HG03432 (cell line): ENCODE results near the gene ACYP2.

Source experiments
- ATAC-seq: cut with Tn5 transposase; IDR thresholded peaks from one replicate; pipeline ENCODE4 v1.9.1; 2021; ENCODE audit warnings: mild to moderate bottlenecking, moderate library complexity; ENCODE audit not compliant: unreplicated experiment

Gene ACYP2

DNA sequence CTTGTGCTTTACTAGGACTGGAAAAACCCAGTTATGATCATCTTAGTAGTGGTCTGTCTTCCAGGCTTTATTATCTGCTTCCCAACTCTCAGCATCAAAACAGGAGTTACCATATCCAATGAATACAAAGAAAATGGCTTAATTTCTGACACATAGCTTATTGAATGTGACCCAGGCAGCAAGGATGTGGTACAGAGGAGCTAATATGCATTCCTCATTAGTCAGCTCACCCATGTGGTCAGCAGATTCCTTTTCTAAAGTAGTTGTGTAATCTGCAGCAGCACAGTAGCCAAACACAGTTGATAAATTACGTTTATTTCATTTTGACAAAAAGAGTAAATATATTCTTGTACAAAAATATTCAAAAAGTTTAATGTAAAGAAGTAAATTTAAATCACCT is 97.0 kb downstream of the ACYP2 start:
- no peak for ATAC-seq

DNA sequence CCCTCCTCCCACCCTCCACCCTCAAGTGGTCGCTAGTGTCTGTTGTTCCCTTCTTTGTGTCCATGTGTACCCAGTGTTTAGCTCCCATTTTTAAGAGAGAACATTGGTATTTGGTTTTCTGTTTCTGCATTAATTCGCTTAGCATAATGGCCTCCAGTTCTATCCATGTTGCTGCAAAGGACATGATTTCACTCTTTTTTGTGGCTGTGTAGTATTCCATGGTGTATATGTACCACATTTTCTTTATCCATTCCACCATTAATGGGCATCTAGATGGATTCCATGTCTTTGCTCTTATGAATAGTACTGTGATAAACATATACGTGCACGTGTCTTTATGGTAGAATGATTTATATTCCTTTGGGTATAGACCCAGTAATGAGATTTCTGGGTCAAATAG is 97.7 kb downstream of the ACYP2 start:
- ATAC-seq, result no peak

DNA sequence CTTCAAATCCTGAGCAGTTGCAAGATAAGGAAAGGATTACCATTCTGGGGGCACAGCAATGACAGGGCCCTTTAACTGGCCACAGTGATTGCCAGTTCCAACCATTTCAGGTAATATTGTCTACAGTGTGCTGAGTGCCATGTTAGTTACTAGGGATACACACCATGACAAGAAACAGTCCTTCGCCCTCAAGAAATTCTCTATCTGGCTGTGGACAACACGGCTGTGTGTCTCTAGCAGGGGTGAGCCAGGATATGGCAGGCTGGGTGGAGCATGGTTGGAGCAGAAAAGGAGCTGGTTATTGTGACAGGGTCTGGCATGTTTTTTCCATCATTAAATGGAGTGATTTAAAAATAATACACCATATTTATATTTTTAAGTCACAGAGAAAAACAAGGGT is 109.6 kb downstream of the ACYP2 start:
- ATAC-seq, result no peak

DNA sequence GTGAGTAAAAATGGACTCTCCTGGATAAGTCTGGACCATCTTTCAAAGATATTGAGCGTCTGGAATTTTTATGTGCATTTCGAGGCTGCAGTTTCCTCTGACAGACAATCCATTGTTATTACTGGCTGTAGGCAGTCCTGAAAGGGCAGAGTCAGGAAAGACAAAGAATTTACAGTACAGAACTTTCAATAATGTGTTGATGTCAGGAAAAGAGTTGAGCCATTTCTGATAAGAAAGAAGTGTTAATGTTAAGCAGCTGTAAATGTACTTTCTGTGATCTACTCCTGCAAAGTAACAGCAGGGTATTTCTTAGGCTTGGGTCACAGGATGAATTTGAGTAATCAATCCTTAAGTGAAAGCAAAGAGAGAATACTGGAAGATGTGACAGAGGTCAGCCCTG is 110.8 kb downstream of the ACYP2 start:
- ATAC-seq, result no peak

DNA sequence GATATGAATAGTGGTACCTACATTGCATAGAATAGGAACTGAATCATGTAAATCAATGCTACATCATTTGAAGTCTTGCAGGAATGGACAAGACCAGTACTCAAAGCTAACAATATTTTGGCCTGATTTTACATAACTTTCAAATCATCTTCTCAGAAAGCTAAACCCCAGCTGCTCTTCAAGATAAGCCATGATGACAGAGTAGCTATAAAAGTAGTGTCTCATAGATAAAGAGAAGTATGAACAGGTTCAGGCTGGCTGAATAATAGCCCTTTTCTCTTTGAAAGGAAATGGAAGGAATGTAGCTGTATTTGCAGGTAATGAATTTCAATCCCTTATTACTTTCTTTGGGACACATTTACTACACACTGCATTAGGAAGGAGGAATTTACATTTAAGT is 112.4 kb downstream of the ACYP2 start:
- ATAC-seq, result no peak

DNA sequence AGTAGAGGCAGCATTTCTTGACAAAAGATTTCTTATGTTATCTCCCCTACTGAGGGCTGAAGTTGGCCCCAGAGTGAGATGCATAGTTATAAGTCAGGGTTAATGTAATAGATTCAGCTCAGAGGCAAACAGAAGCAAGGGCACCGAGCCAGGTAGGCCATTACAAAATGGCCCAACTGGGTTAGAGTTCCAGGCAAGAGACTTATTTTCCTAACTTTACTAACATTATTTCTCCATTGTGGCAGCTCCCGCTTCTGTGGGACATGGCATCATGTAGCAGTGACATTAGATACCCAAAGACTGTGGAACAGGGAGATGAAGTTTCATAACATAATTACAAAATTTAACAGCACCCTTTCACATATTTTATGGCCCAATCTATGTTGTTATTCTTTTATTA is 113.5 kb downstream of the ACYP2 start:
- no peak for ATAC-seq

DNA sequence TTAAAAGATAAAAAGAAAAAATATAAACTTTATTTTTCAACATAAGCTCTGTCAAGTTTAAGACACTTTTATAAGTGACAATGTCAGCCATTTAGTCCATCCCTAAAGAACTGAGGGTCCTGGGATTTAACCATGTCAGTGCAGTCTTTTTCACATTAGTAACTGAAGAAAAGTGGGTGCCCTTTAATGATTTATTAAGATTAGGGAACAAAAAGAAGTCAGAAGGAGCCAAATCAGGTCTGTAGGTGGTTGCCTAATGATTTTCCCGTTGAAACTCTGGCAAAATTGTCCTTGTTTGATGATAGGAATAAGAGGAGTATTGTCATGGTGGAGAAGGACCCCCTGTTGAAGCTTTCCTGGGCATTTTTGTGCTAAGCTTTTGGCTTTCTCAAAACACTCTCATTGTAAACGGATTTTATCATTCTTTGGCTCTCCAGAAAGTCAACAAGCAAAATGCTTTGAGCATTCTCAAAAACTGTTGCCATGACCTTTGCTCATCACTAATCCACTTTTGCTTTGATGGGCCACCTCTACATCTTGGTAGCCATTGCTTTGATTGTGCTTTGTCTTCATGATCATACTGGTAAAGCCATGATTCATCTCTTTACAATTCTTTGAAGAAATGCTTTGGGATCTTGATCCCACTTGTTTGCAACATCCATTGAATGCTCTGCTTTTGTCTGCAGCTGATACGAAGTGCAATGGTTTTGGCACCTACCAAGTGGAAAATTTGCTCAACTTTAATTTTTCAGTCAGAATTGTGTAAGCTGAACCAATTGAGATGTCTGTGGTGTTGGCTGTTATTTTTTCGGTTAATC is 118.6 kb downstream of the ACYP2 start:
- no peak for ATAC-seq

DNA sequence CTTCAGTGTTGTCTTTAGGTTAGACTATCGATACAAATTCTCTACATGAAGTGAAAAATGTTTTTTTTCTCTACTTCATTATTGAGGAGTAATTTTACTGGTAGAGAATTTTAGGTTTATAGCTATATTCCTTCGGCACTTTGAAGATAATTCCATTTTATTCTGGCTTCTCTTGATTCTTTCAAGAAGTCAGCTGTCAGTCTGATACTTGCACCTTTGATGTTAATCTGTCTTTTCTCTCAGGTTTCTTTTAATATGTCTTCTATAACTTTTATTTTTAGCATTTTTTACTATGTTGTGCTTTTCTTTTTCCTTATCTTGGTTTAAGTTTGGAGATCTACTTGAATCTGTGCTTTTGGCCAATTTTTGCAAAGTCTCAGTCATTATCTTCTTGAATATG is 122.0 kb downstream of the ACYP2 start:
- ATAC-seq, result no peak

DNA sequence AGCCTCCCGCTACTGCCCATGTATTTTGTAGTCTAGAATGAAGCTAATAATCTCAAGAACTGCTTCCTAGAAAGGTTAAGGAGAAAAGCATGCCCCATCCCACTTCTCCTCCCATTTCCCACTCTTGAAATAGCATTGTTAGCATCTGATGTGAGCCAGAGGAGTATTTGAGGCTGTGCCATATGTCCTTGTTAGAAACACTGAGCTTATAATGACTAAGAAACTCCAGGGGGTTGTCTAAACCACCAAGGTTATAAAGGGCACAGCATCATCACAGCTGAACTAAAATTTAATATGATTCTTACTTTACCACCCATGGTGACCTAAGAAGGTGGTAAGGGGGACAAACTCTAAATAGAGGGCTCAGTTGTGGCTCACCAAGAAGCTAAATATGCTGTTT is 124.0 kb downstream of the ACYP2 start:
- no peak for ATAC-seq

DNA sequence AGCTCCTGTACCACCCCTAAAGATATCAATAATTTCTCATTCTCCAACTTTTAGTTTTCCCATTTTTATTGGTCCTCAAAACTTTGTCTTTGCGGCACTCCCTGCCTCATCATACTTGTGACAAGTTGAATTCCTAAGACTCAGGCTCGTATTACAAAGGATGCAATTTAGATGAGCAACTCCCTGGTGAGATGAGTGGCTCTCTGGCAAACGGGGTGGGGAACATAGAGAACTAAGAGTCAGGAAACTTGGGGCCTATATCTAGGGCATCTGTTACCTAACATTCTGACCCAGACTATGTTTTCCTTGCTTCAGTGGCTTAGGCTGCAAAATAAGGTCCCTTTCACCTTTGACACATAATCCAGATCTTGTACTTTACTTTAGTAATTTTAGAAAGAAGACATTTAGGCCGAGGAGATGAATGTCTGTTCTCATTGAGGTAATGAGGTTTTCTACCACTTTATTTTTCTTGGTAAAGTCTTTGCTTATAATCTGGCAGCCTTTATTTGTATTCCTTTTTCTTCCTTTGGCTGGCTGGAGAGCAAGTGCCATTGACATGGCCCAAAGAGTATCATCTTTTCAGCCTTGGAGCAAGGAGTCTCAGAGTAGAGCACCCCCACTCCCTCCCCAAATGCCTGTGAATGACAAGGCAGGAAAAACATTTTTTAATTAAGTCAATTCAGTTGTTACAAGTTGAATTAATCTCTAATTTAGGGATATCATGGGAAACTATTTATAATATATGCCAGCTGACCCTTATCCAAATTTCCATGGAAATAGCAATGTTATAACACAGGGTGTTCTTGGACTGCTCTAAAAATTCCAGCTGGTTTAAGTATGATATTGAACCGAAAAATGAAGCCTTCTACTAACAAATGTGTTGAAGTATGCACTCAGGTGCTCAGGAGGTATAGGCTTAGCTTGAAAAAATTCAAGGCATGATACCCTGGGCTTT is 125.4 kb downstream of the ACYP2 start:
- no peak for ATAC-seq

DNA sequence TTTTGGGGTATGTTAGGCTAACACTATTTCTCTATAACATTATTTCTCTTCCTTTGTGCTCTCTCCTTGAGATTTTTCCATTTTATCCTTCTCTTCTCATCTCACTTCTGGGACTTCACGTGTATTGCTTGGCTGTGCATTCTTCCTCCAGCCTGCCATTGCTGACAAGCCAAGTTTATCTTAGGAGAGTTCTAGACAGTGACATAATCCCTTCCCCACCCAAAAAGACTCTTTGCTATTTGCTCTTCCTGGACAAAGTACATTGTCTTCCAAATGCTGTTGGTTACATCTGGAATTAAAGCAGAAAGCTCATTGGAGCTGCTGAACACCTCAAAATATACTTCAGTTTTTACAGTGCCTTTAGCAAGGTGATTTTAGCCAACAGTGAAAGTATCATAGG is 131.7 kb downstream of the ACYP2 start:
- ATAC-seq, result no peak

DNA sequence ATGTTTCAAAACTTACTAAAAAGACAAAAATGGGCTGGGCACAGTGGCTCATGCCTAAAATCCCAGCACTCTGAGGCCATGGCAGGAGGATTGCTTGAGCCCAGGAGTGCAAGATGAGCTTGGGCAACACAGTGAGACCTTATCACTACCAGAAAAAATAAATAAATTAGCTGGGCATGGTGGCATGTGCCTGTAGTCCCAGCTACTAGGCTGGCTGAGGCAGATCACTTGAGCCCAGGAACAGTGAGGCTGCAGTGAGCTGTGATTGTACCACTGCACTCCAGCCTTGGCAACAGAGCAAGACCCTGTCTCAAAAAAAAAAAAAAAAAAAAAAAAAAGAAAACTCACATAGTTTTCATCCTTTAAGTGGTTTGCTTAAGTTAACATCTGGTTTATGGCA is 134.2 kb downstream of the ACYP2 start:
- ATAC-seq, result no peak

DNA sequence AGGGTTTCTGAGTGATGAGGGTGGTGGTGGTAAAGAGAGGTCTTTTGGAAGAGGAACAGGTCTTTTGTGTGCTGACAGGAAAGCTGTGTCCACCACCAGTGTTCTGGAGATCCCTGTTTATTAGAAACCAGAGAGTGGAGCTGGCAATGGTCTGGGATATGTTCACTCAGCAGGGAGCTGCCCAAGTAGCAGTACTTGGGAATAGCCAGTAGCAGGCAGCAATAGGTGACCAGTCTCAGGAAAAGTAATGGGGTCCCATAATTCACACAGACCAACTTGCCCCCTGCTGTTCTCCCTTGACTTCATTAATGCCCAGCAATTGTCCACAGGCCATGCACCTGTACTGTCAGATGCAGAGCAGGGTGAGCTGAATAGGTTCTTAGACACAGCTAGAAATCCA is 138.8 kb downstream of the ACYP2 start:
- ATAC-seq, result no peak

DNA sequence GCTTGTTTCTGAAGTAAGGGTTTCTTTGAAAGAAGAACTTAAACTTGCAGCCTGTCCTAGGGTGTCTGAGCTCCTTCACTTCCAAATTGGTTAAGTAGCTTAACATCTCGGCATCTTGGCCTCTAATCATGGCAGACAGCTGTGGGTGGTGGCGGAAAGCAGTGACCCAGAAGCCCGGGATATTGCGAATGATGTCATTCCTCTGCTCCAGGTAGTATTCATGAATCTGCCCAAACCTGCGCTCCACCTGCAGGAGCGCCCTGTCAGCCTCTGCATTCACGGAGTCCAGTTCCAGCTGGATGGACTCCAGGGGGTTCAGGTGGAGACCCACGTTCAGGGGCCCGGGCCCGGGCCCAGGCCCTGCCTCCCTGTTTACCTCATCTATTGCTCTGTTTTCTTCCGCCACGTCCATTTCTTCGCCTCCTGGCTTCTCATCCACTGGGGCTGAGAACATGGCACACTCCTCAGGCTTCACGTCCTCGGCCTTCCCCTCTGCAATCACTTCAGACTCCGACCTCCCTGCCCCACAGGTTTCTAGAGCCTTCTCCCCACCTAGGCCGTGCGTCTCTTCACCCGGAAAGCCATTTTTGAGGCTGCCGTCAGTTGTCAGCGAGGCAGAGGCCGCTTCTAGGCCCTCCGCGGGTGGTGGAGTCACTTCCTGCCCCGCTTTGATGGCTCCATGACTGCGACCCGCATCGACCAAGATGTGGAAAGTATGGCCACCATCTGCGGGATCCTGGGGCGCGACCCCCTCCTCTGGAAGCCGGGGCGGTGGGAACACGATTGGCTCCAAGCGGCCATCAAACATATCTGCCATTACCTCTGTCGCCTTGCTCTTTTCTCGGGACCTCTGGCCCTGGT is 140.0 kb downstream of the ACYP2 start:
- no peak for ATAC-seq

DNA sequence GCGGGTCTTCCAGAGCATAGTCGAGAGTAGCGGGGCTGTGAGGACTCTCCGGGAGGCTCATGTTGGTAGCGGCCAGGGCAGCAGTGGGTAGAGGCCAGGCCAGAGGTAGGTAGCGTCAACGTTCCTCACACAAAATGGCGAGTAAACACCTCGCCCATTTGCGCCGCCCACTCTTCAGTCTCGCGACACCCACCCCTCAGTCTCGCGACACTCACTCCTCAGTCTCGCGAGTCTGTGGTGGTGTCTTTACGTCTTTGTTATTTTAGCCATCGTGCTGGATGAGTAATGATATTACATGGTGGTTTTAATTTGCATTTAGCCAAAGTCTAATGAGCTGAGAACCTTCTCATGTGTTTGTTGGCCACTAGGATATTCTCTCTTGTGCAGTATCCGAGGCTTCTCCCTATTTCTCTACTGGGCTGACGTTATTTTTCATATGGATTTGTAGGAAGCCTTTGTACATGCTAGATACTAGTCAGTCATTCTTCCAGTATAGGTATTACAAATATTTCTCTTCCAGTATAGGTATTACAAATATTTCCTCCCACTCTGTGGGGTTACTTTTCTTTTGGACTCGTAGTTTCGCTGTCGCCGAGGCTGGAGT is 140.8 kb downstream of the ACYP2 start, which contains the start of gene TSPYL6:
Gene TSPYL6 (minus strand): TSS at position 139 of the 604 bp plus-strand sequence. CDS start 78 bp downstream, at position 61.
- ATAC-seq, result no peak

DNA sequence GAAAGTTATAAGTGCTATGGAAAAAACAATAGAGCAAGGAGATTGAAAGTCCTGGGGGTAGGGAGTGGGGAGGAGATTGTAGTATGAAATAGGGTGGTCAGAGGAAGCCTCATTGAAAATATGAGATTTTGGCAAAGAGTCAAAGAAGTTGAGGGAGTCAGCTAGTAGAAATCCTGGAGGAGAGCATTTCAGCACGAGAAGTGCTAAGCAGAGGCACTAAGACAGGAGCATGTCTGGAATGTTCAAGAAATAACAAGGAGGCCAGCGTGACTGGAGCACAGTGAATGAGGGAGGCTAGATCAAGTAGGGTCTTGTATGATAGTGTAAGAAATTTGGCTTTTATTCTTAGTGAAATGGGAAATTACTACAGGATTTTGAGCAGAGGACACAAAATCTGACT is 142.8 kb downstream of the ACYP2 start:
- ATAC-seq, result no peak

DNA sequence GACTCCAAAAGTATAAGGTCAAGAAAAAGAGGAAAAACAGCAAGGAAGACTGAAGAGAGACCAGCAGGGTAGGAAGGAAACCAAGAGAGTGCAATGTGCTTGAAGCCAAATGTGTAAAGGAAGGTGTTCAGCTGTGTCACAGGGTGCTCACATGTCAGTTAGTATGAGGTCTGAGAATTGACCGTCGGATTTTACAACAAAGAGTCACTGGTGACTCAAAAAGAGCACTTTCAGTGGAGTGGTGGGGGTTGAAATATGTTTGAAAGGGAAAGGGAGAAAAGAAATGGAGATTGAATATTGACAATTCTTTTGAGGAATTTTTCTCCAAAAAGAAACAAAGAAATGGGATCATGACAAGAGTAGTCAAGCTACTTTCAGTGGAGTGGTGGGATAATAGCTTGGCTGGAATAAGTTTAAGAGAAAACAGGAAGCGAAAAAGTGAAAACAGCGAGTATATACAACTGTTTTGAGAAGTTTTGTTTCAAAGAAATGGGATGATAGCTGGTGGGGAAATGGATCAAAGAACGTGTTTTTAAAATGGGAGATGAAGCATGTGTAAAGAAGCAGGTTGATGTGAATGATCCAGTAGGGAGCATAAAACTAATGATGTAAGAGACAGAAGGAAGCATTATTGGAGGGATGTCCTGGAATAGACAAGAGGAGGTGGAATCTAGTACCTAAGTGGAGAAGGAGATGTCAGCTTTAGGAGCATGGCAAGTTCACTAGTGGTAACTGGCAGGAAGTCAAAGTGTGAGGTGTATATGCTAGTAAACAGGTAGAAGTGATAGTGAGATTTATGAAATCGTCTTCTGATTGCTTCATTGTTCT is 144.2 kb downstream of the ACYP2 start:
- ATAC-seq, result peak; percentile 94

DNA sequence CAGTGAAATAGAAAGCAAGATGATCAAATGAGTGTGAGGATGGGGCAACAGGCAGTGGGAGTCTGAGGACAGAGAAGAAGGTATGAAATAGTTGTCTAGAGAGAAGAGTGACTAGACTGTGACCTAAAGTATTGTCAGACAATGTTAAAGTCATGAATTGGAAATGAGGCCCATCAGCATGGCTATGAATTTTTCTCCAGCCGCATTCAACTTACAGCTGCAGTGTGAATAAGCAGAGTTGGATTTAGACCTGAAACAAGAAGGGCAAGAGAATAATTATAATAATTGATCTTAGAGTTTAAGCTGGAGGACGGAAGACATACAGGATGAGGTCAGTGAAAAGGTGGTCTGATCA is 144.8 kb downstream of the ACYP2 start:
- no peak for ATAC-seq

DNA sequence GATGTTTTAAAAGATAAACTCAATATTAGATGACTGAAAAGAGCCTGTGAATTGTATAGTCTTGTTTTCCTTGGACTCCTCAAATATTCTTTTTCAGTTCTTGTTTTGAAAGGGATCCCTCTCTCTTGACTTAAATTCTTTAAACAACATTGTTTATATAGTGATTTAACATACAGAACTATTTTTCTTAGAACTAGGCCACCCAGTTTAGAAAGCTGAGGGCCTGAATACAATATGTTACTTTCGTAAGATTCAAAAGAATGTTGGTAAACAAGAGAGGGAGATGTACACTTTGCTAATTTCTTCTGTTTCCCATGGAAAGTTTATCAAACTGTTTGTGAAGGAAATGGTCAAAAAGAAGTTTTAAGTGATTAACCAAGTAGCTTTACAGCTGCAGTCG is 146.1 kb downstream of the ACYP2 start:
- no peak for ATAC-seq
